GM23338 (cell line): ENCODE measurements around the gene LOXL3. TPM values are rescaled to one million over a fixed set of nuclear protein-coding genes. Genes with fewer than 3 reads are reported as not detected.

ENCODE experiments used
- ATAC-seq: fragments of 200-7000 bp; cut with Tn5 transposase; 3 replicates; pipeline ENCODE4 v1.9.1; 2020
- DNase-seq: peaks from one replicate; pipeline ENCODE4 v3.0.0-alpha.2; 2015; ENCODE audit warnings: low spot score
- H2AFZ ChIP-seq: fragments of 200-600 bp; sonication (generic); 2 replicates; pipeline ENCODE4 v1.8.0; 2016; ENCODE audit warnings: antibody characterized with exemption, mild to moderate bottlenecking, moderate library complexity
- H3F3A ChIP-seq: fragments of 200-600 bp; sonication (generic); replicated peaks from 2 replicates; pipeline ENCODE4 v1.8.0; 2017; ENCODE audit warnings: antibody characterized with exemption, mixed run types, low read depth
- H3K27ac ChIP-seq: fragments of 200-600 bp; sonication (generic); 2 replicates; pipeline ENCODE4 v1.6.1; 2016; ENCODE audit warnings: low read depth
- H3K27me3 ChIP-seq: fragments of 200-600 bp; sonication (generic); 2 replicates; pipeline ENCODE4 v1.8.0; 2016; ENCODE audit warnings: mild to moderate bottlenecking, mixed run types, moderate library complexity; ENCODE audit not compliant: insufficient read depth
- H3K36me3 ChIP-seq: fragments of 200-600 bp; sonication (generic); 2 replicates; pipeline ENCODE4 v1.8.0; 2016; ENCODE audit warnings: mild to moderate bottlenecking; ENCODE audit not compliant: insufficient read depth
- H3K4me1 ChIP-seq: fragments of 200-600 bp; sonication (generic); 2 replicates; pipeline ENCODE4 v1.8.0; 2016; ENCODE audit warnings: mild to moderate bottlenecking, moderate library complexity; ENCODE audit not compliant: insufficient read depth
- H3K4me2 ChIP-seq: fragments of 200-600 bp; sonication (generic); 2 replicates; pipeline ENCODE4 v1.7.1; 2017; ENCODE audit warnings: mixed run types
- H3K4me3 ChIP-seq: fragments of 200-600 bp; sonication (generic); 2 replicates; pipeline ENCODE4 v1.6.1; 2016; ENCODE audit warnings: mixed run types
- H3K79me2 ChIP-seq: fragments of 200-600 bp; sonication (generic); replicated peaks from 2 replicates; pipeline ENCODE4 v1.8.0; 2017; ENCODE audit warnings: mild to moderate bottlenecking; ENCODE audit not compliant: insufficient read depth
- H3K9me2 ChIP-seq: fragments of 200-600 bp; sonication (generic); 2 replicates; pipeline ENCODE4 v1.8.0; 2017; ENCODE audit not compliant: insufficient read depth
- H4K20me1 ChIP-seq: fragments of 200-600 bp; sonication (generic); replicated peaks from 2 replicates; pipeline ENCODE4 v1.8.0; 2017; ENCODE audit warnings: mild to moderate bottlenecking; ENCODE audit not compliant: insufficient read depth
- H3K27ac Mint-ChIP-seq: 2 replicates; pipeline ENCODE4 v1.8.0; 2020; ENCODE audit warnings: inconsistent platforms, mild to moderate bottlenecking, moderate library complexity, mixed read lengths
- H3K27me3 Mint-ChIP-seq: 3 replicates; pipeline ENCODE4 v1.8.0; 2022; ENCODE audit warnings: low read depth, mild to moderate bottlenecking, moderate library complexity, mixed read lengths, inconsistent platforms; ENCODE audit not compliant: insufficient read depth, poor library complexity
- H3K36me3 Mint-ChIP-seq: 3 replicates; pipeline ENCODE4 v1.8.0; 2021; ENCODE audit warnings: low read depth, mild to moderate bottlenecking, inconsistent platforms, moderate library complexity, mixed read lengths
- H3K4me1 Mint-ChIP-seq: 3 replicates; pipeline ENCODE4 v1.8.0; 2020; ENCODE audit warnings: mild to moderate bottlenecking, inconsistent platforms, mixed read lengths
- H3K4me3 Mint-ChIP-seq: 3 replicates; pipeline ENCODE4 v1.8.0; 2021; ENCODE audit warnings: moderate library complexity, mild to moderate bottlenecking, inconsistent platforms, mixed read lengths
- H3K9me3 Mint-ChIP-seq: 3 replicates; pipeline ENCODE4 v1.8.0; 2020; ENCODE audit warnings: moderate library complexity, mild to moderate bottlenecking, inconsistent platforms, mixed read lengths
- CREB1 ChIP-seq: fragments of 250-450 bp; sonication (Bioruptor Pico); IDR thresholded peaks from 2 replicates; pipeline ENCODE4 v1.5.0; 2020; ENCODE audit warnings: low read depth, mild to moderate bottlenecking, moderate library complexity
- EZH2phosphoT487 ChIP-seq: fragments of 200-600 bp; sonication (generic); IDR thresholded peaks from one replicate; pipeline ENCODE4 v1.8.1; 2018; ENCODE audit warnings: antibody characterized with exemption; ENCODE audit not compliant: unreplicated experiment
- JUNB ChIP-seq: IDR thresholded peaks from one replicate; pipeline ENCODE4 v1.6.1; 2016; ENCODE audit warnings: antibody characterized with exemption; ENCODE audit not compliant: unreplicated experiment
- NANOG ChIP-seq: IDR thresholded peaks from 2 replicates; pipeline ENCODE4 v1.6.1; 2016; ENCODE audit warnings: antibody characterized with exemption, borderline replicate concordance
- POLR2AphosphoS5 ChIP-seq: IDR thresholded peaks from 2 replicates; pipeline ENCODE4 v1.6.1; 2016; ENCODE audit warnings: antibody characterized with exemption, low read depth
- STAT1 ChIP-seq: IDR thresholded peaks from one replicate; pipeline ENCODE4 v1.6.1; 2016; ENCODE audit warnings: antibody characterized with exemption; ENCODE audit not compliant: unreplicated experiment
- ZNF114 ChIP-seq: fragments of 250-450 bp; sonication (Bioruptor Pico); IDR thresholded peaks from 2 replicates; pipeline ENCODE4 v1.5.0; 2020; ENCODE audit warnings: mild to moderate bottlenecking, moderate library complexity
- polyA plus RNA-seq: library from polyadenylated mRNA; unstranded; fragments of >200 nt; fragmentation: Nextera tagmentation; extraction: Ambion mirVana; gene quantifications from 2 replicates; pipeline ENCODE4 v1.2.1, GENCODE V29; 2016
- total RNA-seq: library from RNA; depleted of rRNA; stranded (reverse); fragments of >200 nt; shearing (Covaris generic); gene quantifications from 2 replicates; pipeline ENCODE4 v1.2.3, GENCODE V29; 2014
- TF ChIP-seq, protein P1 (sequence below): IDR thresholded peaks from 2 replicates; pipeline ENCODE4 v1.6.1; 2016; ENCODE audit warnings: antibody characterized with exemption
- TF ChIP-seq, protein P2 (sequence below): IDR thresholded peaks from one replicate; pipeline ENCODE4 v1.6.1; 2018; ENCODE audit warnings: antibody characterized with exemption; ENCODE audit not compliant: unreplicated experiment
- TF ChIP-seq, protein P3 (sequence below), 2 experiments: fragments of 200-600 bp in 1 of 2; sonication (generic) in 1 of 2; conservative IDR thresholded peaks; 2 replicates each; pipeline versions ENCODE4 v1.5.1 to v1.6.1; 2016 to 2017; ENCODE audit warnings: antibody characterized with exemption in 2 of 2, low read depth in 2 of 2, mild to moderate bottlenecking in 2 of 2, moderate library complexity in 1 of 2

The LOXL3 gene
- total and polyA plus RNA-seq, 2 experiments from 2014 or later, result 4.7 to 14.9 TPM

DNA sequence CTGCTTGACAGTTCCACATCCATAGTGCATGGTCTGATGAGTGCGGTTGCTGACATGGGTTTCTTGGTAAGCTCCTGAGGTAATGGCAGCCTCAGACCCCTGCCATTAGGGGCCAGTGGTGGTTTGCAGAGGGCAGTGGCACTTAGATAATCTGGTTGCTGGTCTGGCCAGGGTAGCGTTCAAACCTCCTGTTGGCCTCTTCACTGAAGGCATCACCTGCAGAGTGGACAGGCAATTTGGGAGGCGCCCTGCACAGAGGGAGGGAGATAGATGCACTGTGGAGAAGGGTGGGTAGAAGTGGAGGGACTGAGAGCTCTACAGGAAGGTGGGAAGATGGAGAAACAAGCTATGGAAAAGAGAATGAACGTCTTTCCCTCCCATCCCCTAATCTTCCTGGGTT lies 20.3 kb downstream of the LOXL3 start:
- Histone ChIP-seq H3K27me3 (no peaks in the 10 kb centered on the region), H3K4me2 (no peak overlapping the region), H3K4me3 (no peak overlapping the region), H3K36me3 (no peaks in the 10 kb centered on the region), H4K20me1 (no peaks in the 10 kb centered on the region), H3K27ac (no peak overlapping the region), H2AFZ (no peak overlapping the region), H3K79me2 (peaks cover 9% of the 10 kb centered on the region), H3F3A (0 out of 2 replicates have a peak, but pooled peaks cover 2% of the 10 kb centered on the region), H3K4me1 (peaks cover 3% of the 10 kb centered on the region; the same call in 1 of the 2 replicates), H3K9me2 (no peaks in the 10 kb centered on the region)
- ATAC-seq (no peak), DNase-seq (no peak)
- Mint-ChIP-seq H3K4me3 (no peak overlapping the region), H3K27ac (no peak overlapping the region), H3K9me3 (no peaks in the 10 kb centered on the region; the same call in 2 of the 3 replicates), H3K27me3 (peaks cover 9% of the 10 kb centered on the region), H3K4me1 (peaks cover 8% of the 10 kb centered on the region; the same call in 2 of the 3 replicates), H3K36me3 (peaks cover 30% of the 10 kb centered on the region)
- TF ChIP-seq, protein P1, sequence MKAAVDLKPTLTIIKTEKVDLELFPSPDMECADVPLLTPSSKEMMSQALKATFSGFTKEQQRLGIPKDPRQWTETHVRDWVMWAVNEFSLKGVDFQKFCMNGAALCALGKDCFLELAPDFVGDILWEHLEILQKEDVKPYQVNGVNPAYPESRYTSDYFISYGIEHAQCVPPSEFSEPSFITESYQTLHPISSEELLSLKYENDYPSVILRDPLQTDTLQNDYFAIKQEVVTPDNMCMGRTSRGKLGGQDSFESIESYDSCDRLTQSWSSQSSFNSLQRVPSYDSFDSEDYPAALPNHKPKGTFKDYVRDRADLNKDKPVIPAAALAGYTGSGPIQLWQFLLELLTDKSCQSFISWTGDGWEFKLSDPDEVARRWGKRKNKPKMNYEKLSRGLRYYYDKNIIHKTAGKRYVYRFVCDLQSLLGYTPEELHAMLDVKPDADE, result no peak
- TF ChIP-seq POLR2AphosphoS5 (no peak), CREB1 (no peak)

DNA sequence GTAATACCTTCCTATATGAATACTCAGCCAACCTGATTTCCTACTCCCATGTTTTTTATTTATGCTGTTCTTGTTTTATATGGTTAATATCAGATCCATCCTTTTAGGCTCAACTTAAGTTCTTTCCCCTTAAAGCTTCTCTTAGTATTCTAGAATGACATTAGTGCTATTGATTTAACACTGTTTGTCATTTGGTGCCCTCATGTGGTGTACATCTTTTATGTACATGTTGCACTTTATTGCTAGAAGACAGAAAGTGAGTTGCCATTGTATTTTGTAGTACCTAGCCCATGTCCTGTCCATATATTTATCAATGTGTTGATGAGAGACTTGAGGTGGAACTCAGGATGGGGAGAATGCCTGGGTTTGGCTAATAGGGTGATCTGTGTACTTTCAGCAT lies 21.5 kb downstream of the LOXL3 start:
- H4K20me1 ChIP-seq, result peaks cover 5% of the 10 kb centered on the region; the same call in 1 of the 2 replicates
- Mint-ChIP-seq H3K4me3 (no peak overlapping the region; the same call in 2 of the 3 replicates), H3K4me1 (peaks cover 14% of the 10 kb centered on the region), H3K27ac (no peak overlapping the region), H3K9me3 (no peaks in the 10 kb centered on the region; the same call in 2 of the 3 replicates), H3K27me3 (peaks cover 9% of the 10 kb centered on the region), H3K36me3 (peaks cover 42% of the 10 kb centered on the region)
- no peak overlapping the region for H2AFZ ChIP-seq
- H3K4me1 ChIP-seq, result peaks cover 7% of the 10 kb centered on the region; the same call in 1 of the 2 replicates
- no peak overlapping the region for H3K27ac ChIP-seq
- H3K4me2 ChIP-seq, result no peak overlapping the region
- DNase-seq, result no peak
- H3F3A ChIP-seq, result 0 out of 2 replicates have a peak, but pooled peaks cover 6% of the 10 kb centered on the region
- H3K9me2 ChIP-seq, result no peaks in the 10 kb centered on the region
- no peak for ATAC-seq
- peaks cover 18% of the 10 kb centered on the region for H3K79me2 ChIP-seq
- H3K27me3 ChIP-seq, result no peaks in the 10 kb centered on the region
- no peak overlapping the region for H3K4me3 ChIP-seq
- TF ChIP-seq NANOG (no peak), JUNB (no peak), EZH2phosphoT487 (no peak), POLR2AphosphoS5 (no peak), STAT1 (no peak), CREB1 (no peak), ZNF114 (CRISPR knock-in tag) (no peak)
- TF ChIP-seq, protein P2, sequence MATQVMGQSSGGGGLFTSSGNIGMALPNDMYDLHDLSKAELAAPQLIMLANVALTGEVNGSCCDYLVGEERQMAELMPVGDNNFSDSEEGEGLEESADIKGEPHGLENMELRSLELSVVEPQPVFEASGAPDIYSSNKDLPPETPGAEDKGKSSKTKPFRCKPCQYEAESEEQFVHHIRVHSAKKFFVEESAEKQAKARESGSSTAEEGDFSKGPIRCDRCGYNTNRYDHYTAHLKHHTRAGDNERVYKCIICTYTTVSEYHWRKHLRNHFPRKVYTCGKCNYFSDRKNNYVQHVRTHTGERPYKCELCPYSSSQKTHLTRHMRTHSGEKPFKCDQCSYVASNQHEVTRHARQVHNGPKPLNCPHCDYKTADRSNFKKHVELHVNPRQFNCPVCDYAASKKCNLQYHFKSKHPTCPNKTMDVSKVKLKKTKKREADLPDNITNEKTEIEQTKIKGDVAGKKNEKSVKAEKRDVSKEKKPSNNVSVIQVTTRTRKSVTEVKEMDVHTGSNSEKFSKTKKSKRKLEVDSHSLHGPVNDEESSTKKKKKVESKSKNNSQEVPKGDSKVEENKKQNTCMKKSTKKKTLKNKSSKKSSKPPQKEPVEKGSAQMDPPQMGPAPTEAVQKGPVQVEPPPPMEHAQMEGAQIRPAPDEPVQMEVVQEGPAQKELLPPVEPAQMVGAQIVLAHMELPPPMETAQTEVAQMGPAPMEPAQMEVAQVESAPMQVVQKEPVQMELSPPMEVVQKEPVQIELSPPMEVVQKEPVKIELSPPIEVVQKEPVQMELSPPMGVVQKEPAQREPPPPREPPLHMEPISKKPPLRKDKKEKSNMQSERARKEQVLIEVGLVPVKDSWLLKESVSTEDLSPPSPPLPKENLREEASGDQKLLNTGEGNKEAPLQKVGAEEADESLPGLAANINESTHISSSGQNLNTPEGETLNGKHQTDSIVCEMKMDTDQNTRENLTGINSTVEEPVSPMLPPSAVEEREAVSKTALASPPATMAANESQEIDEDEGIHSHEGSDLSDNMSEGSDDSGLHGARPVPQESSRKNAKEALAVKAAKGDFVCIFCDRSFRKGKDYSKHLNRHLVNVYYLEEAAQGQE, result no peak
- TF ChIP-seq, protein P3, sequence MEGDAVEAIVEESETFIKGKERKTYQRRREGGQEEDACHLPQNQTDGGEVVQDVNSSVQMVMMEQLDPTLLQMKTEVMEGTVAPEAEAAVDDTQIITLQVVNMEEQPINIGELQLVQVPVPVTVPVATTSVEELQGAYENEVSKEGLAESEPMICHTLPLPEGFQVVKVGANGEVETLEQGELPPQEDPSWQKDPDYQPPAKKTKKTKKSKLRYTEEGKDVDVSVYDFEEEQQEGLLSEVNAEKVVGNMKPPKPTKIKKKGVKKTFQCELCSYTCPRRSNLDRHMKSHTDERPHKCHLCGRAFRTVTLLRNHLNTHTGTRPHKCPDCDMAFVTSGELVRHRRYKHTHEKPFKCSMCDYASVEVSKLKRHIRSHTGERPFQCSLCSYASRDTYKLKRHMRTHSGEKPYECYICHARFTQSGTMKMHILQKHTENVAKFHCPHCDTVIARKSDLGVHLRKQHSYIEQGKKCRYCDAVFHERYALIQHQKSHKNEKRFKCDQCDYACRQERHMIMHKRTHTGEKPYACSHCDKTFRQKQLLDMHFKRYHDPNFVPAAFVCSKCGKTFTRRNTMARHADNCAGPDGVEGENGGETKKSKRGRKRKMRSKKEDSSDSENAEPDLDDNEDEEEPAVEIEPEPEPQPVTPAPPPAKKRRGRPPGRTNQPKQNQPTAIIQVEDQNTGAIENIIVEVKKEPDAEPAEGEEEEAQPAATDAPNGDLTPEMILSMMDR (conservative IDR thresholded peaks at IDR 0.05; ENCODE audit: low read depth in 2 of 2), result no peak; a peak in 1 of 4 replicates
- TF ChIP-seq, protein P1, result no peak
- H3K36me3 ChIP-seq, result peaks cover 2% of the 10 kb centered on the region; the same call in 1 of the 2 replicates
